Activated CD4-positive, alpha-beta T cell treated with anti-CD3 and anti-CD28 coated beads, Interleukin-2, amount 50 U/mL, for 48 hours (primary cell): ENCODE results near the gene CTSO.
"Not testable (repeated sequence)": the region's sequence is repeated elsewhere in the genome, so short reads cannot be mapped to it uniquely, and the experiment has no call there.

Experiments used
- DNase-seq, 2 experiments: peaks; one replicate each; pipeline ENCODE4 v3.0.0-alpha.2; 2020

CTSO gene

DNA sequence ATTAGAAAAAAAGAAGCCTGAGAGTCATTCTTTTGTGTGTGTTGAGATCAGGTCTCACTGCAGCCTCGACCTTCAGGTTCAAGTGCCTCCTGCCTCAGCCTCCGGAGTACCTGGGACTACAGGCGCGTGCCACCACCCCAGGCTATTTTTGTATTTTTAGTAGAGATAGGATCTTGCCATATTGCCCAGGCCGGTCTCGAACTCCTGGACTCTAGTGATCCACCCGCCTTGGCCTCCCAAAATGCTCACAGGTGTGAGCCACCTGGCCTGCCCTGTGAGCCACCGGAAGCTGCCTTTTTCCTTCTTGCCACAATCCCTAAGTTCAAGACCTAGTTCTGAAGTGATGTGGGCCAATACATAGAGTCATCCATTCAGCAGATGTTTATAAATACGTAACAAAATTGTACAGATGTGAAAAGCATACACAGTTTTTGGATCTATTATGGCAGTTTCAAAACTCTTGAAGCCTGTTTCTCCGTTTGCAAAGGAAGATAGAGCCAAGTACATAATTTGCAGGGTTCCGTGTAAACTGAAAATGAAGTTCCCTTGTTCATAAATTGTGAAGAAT lies 536 bp upstream of the CTSO start:
- DNase-seq = no peak

DNA sequence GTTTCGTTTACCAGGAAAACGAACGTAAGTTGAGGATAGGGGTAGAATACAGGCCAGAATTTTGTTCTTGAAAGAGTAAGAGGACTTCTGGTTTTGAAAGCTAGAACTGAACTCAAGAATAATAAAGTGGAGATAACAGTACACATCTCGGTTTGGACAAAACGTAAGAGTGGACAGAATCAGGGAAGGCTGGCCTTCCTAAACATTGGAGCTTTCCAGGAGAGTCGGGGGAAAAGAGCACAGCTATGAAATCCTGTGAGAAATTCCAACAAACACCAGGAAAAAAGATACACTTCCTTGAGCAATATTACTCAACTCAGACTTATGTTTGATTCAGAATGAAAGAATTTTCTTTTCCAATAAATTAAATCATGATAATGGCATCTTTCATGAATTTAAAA lies 1.2 kb downstream of the CTSO start:
- no peak for DNase-seq

DNA sequence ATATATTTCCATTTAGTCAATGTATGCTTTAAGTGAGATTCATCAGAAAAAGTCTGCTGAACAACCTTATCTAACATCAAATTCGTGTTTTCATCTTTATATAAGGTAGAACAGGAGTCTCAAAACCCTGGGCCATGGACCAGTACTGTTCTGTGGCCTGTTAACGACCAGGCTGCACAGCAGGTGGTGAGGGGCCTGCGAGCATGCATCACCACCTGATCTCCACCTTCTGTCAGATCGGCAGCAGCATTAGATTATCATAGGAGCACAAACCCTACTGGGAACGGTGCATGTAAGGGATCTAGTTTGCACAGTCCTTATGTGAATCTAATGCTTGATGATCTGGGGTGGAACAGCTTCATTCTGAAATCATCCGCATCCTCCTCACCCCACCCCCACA lies 3.2 kb downstream of the CTSO start:
- DNase-seq = no peak

DNA sequence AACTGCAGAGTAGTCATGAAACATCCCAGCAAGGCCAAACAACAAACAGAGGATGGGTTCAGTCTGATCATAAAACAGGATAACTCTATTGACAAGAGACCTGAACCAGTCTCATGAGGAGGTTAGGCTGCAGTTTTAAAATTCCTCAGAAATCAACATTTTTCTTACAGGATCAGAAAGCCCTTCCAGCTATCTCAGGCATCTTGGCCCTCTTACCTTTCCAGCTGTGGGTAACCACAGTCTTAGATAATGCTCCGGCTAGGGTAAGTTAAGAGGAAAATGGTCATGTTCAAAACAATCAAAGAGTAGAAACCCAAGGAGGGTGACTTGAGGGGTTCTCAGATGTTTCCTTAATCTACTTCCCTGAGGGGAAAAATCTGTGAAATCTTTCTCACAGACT lies 5.1 kb downstream of the CTSO start:
- no peak for DNase-seq

DNA sequence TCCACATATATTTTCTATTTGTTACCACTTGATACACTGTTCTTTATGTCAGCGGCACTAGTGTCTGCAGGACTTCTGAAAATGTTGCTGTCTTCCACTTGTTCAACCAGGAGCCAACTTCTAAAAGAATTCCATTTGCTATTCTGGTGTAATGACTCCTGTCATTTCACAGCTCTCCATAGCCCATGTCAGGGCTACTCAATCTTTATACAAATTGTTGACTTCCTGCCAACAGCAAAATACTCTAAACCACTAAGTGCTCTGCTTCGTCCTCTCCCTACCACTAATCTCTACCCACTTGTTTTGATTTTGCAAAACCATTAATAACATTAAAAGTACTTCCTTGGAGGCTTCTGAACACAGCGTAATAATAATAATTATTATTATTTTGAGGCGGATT lies 7.2 kb downstream of the CTSO start:
- DNase-seq = no peak

DNA sequence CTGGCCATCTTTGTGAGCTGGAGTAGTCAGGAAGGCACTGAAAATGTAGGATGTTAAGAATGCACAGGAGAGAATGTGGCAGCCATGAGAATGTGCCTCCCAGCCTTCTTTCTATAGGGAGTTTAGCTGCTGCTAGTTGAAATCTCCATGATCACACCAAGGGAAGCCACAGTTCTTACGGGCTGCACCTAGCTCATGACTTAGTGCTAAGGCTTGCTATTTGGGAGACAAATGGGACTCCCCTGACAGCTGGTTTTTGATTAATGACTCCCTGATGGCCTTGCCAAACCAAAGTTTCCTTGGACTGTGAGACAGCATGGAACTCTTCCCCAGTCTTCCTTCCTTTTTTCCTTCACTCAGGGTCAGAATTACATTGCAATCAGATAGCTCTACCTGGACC lies 9.2 kb downstream of the CTSO start:
- DNase-seq = no peak

DNA sequence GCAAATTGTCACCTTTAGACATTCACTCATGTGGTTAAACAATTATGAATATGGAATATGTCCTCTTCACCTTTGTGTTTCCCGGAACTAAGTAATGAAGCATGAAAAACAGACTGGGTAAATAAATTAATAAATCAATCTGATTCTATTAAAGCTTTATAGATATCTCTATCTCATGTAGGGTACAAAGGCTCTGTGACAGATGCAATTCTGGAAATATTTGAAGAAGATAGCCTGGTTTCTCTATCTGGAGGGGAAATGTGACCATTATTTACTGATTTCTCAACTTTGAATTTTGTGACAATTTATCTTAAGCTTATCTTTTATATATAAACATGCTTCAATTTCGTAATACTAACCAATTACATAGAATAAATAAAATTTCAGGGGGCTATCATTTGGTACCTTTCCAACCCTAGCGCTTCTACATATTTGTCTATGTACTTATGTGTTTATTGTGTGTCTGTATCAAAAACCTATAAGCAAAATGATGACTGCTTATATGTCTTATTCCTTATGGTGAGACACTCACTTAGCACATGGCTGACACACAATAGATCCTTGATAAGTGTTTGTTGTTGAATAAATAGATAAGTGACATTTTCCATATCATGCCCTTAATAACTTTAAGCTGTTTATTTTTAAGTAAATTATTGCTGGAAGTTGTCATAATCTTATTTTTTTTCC lies 9.9 kb downstream of the CTSO start:
- DNase-seq = no peak

DNA sequence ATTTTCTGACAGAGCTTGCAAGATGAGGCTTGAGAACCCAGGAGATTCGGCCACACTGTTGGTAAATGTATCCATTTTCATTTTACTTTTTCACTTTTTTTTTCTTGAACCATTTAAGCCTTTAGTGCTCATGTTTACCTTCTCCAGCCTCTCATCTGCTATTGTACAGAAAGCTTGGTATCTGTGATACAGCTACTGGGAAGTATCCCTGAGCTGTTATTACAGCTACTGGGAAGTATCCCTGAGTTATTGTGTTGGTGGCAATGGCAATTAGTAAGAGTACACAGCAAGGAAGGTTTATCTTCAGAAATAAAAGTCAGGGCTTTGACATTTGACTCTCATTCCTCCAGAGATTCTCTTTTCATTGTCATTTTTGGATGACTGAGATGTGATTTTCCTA lies 11.8 kb downstream of the CTSO start:
- no peak for DNase-seq

DNA sequence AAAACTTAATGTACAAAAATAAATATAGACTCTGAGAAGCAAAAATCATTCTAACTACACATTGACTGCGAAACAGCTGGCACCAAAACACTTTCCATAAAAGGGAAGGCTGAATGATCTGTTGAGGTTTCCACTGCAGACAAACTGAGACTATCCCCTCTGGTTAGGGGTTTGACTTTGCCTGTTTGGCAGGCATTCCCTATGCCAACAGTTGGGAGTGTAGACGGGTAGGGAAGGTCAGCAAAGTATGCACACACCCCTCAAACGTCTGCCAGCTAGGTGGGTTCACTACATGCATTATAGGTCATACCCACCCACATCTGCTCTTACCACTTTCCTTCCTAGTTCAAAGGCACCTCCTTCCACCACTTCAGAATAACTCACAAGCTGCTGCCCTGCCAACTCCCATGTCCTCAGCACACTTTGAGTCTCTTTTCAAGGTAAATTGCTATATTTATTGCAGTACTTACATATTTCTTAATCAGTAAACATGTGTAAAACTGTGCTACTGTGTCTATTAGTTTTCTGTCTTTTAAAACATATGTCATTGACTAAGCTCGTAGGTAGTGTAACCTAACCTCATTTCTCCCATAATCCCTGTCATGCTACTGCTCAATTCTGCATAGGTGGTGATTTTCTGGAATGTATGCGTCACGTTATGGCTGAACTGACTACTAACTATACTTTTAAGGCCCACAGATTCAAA lies 12.4 kb downstream of the CTSO start:
- no peak for DNase-seq

DNA sequence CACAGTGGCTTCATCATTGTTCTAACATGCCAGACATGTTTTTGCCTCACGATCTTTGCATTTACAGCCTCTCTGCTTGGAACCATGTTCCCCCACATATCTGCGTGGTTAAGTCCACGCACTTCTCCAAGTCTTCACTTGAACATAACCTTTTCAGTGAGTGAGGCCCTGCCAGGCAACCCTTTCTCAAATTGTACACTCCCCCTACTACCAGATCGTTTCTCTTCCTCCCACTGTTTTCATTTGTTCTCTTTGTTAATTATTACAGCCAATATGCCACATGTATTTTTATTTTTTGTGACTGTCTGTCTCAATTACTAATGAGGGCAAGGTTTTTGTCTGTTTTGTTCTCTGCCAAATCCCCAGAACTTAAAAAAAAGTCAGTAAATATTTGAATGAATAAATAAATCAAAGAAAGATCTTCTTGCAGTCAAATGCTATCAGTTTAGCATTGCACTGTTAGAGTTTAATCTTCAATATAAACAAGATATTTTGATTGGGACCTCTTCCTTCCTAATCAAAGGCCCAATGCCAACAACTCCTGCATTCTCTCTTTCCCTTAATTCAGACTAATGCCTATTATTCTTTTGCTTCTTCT lies 18.2 kb downstream of the CTSO start:
- no peak for DNase-seq

DNA sequence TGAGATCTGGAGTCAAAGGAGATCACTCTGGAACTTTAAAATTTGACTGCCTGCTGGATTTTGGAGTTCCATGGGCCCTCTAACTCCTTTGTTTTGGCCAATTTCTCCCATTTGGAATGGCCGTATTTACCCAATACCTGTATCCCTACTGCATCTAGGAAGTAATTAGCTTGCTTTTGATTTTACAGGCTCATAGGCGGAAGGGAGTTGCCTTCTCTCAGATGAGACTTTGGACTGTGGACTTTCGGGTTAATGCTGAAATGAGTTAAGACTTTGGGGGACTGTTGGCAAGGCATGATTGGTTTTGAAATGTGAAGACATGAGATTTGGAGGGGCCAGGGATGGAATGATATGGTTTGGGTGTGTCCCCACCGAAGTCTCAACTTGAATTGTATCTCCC lies 19.0 kb downstream of the CTSO start:
- DNase-seq = not testable (repeated sequence)

DNA sequence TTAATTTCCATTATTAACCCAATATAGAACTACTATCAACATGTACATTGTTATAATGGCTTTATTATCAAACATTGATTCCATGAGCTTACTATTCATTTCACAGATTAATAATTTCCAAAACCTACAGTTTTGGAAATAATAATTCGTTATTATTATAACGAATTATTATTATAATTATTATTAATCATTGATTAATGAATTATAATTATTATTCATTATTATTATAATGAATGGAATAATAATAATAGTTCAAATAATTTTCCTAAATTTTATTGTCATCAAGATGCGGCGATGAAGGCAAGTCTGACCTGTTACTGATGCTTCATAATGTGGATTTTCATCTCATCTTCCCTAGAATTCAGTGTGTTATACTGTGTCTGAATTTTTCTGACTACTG lies 22.0 kb downstream of the CTSO start:
- DNase-seq = no peak

DNA sequence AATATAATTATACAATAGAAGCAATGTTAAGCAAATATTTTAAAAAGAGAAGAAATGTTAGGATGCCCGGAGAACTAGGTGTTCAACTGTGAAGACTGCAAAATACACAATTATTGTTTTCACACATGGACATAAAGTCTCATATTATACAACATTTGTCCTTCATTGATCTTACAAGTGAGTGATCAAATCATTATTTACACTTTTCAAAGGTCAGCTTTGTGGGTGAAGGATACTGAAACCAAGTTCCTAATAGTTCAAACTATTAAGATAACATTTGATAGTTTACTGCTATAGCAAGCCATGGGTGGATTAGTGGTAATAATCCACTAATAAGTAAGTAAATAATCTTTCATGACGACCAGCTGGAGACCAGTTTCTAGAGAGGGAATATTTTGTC lies 23.3 kb downstream of the CTSO start:
- DNase-seq = no peak

DNA sequence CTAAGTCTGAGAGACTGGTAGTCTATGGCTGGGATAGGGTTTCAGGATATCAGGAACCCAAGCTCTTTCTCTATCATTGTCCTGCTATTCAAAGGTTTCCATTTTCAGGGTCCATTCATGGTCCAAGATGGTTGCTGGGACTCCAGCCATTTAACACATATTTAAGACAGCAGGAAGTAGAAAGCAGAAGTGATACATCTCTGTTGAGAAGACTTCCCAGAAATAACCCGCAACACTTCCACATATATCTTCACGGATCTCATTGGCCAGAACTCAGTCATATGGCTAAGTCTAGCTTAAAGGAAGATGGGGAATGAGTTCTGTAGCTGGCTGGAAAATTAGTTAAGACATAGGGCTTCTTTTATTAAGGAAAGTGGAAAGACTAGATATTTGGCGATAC lies 23.8 kb downstream of the CTSO start:
- no peak for DNase-seq

DNA sequence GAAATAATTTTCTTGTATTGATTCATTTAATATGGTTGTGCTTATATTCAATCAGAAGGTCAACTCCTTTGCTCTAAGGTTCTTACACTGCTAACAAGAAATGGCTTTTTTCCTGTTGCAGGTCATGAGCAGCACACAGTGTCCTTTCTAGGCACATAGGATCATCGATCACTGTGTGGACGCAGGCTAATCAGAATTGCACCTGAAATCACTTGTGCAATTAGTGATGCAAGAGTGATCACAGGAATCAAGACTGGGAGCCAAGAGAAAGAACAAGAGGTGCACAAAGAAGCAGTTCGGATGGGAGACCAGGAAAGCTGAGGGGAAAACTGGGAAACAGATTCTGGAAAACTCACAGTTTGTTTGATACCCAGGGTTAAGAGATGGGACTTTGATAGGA lies 29.0 kb downstream of the CTSO start:
- no peak for DNase-seq

DNA sequence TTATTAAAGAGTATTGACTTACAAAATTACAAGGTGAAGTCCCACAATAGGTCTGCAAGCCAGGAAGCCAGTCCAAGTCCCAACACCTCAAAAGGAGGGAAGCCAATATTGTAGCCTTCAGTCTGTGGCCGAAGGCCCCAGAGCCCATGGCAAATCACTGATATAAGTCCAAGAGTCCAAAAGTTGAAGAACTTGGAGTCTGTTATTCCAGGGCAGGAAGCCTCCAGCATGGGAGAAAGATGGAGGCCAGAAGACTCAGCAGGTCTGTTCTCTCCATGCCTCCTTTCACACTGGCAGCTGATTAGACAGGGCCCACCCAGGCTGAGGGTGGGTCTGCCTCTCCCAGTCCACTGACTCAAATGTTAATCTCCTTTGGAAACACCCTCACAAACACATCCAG lies 32.1 kb downstream of the CTSO start:
- DNase-seq = no peak

DNA sequence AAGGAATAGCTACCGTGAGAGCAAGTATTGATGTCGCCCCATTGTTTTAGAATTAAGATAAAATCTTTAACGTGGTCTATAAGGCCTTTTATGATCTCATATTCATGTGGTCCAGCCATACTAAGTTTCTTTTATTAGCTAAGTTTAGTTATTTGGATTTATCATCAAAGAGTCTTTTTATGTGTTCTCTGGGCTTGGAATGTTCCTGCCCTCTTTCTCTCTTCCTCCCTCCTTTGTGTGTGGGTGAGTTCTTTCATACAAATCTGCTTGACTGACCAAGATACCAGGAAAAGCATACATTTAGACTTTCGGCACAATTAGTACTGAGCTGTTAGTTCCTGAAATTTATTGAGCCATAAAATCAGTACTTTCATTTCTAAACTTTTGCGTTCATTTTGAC lies 38.9 kb downstream of the CTSO start:
- DNase-seq = no peak

DNA sequence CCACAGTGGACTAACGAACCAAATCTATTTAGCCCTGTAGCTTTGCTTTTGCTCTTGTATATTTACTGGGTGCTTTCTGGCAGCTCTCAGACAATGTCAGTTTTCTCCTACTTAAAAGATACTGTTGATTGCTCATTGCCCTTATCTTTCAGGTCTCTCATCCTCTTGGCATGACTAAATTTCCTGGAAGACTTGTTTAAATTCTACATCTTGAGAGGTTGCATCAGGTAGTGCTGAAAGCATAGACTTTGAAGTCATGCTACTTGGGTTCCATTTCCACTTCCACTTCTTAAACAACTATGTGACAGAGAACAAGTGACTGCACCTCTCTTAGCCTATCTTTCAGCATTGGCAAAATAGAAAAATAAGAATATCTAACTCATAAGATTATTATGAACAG lies 41.8 kb downstream of the CTSO start:
- DNase-seq = no peak

DNA sequence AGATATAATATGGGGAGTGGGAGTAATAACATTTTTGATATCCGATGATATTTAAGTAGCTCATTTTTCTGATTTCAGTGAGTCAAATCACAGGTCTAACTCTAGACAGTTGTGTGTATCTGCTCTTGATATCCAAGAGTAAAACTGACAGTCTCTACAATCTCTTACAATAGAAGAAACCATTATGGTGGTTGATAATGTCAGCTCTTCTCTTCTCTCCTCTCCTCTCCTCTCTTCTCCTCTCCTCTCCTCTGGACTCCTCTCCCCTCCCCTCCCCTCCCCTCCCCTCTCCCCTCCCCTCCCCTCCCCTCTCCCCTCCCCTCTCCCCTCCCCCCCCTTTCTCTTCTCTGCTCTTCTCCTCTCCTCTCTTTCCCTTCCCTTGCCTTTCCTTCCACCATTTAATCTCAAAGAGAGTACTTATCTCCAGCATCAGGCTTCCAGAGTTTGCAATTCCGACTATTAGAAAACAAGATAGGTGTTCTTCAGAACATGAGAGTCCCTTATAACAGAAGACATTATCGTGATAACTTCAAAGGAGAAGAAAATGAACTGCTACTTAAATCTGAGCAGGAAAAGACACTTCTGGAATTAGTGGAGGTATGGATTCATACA lies 43.9 kb downstream of the CTSO start:
- no peak for DNase-seq

DNA sequence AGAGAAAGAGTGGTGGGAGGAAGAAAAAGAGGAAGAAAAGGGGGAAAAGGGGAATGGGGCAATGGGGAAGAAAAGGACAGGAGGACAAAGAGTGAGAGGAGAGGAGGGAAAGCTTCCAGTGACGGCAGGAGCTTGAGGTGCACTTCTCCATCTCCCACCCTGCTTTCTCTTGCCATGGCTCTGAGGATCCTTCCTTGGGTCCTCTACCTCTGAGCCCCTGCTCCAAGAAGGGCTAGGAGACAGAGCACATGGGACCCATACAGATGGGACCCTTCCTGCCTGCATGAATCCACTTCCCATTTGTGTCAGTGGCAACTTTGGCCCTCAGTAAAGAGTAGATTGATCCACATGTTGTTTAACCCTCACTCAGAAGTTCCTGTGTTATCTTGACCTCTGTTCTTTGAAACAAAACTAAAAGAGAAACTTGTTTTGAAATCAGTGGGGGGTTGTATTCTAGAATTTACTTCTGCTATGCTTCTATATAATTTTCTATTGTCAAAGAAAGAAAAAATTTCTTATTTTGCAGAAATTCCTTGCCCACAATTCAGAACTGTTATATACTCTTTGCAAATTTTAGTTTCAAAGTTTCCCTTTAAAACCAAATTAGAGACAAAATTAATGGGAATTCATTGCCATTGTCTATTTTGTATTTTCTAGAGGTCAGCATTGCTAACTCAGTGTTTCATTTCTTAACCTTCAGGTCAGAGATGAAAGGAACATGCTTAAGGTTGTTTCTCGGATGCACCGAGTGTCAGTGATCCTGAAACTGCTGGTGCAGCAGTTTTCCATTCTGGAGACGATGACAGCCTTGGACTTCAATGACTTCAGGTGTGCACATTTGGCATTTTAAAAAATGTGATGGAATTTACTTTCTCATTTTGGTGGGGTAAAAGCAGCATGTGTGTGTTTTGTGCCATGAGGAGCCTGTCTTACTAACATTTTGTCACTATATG lies 45.2 kb downstream of the CTSO start:
- DNase-seq = no peak

DNA sequence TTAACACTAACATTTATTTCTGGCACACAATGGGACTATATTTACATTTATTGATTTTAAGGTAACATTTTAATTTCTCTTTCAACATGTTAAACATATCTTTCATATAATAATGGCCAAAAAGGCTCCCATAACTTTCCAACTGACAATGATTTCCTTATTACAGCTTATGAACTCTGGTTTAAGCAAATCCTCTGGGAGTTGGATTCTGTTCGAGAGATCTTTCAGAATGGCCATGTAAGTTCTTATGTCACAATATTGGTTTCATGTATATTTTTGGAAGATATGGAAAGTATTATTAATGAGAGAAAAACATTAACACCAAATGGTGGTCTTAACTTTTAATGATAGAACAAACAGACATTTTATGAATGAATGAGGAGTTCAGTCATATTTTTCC lies 46.1 kb downstream of the CTSO start:
- DNase-seq = no peak

DNA sequence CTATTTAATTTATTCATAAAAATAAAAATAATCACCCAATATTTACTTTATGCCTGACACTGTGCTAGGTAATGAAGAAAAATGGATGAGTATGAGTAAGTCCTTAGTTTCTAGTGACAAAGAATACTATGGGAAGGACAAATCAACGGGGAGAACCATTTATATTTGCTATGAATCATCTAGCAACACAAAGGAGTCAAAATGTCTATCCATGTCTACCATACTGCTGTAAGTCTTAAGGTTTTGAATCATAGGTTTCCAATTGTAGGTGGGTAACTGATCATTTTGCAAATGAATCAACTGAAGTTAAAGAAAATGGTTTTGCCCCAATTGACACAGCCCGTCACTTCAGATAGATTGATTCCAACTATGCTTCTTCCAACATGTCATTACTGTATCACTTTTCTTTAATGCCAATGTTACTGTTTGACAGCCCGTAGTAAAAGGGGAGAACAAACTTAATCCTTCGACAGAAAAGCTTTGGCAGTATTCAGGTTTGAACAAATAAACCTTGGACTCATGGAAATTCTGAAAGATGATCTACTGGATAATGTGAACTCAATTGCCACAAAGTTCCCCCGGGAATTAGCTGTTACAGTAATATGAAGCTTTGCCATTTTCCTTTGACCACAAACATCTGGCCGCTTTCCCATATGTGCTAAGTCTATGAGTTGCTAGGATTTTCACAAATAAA lies 47.0 kb downstream of the CTSO start:
- DNase-seq = no peak
